Activated CD4-positive, alpha-beta memory T cell treated with anti-CD3 and anti-CD28 coated beads, Interleukin-2, amount 10 ng/mL, durations not matched to agents 7 days and 5 days (primary cell): ENCODE results near the gene ASCL1. TPM values are rescaled to one million over a fixed set of nuclear protein-coding genes. Genes with fewer than 3 reads are reported as not detected.

Experiments
- CTCF ChIA-PET: fragments of 350-600 bp; sonication (Branson Sonifier 250); formaldehyde crosslinking; loops from one replicate; lab custom pipeline; 2021; ENCODE audit warnings: antibody characterized with exemption, inconsistent platforms; lab: Charles Lee
- POLR2A ChIA-PET: fragments of 350-600 bp; sonication (Branson Sonifier 250); formaldehyde crosslinking; loops from one replicate; lab custom pipeline; 2021; ENCODE audit warnings: antibody characterized with exemption; lab: Charles Lee
- DNase-seq: peaks from one replicate; pipeline ENCODE4 v3.0.0-alpha.2; 2020
- H3K27ac Mint-ChIP-seq: one replicate; pipeline ENCODE4 v1.8.0; 2021; ENCODE audit warnings: mild to moderate bottlenecking, mixed read lengths
- H3K27me3 Mint-ChIP-seq: one replicate; pipeline ENCODE4 v1.8.0; 2021; ENCODE audit warnings: mixed read lengths
- H3K36me3 Mint-ChIP-seq: one replicate; pipeline ENCODE4 v1.8.0; 2021; ENCODE audit warnings: low read depth, mixed read lengths
- H3K4me1 Mint-ChIP-seq: one replicate; pipeline ENCODE4 v1.8.0; 2021; ENCODE audit warnings: mixed read lengths
- H3K4me3 Mint-ChIP-seq: one replicate; pipeline ENCODE4 v1.8.0; 2021; ENCODE audit warnings: mild to moderate bottlenecking, mixed read lengths
- H3K9me3 Mint-ChIP-seq: one replicate; pipeline ENCODE4 v1.8.0; 2021; ENCODE audit warnings: mixed read lengths
- total RNA-seq, 2 experiments: library from RNA; stranded (reverse); gene quantifications; one replicate each; pipeline ENCODE4 v1.2.3, GENCODE V29; 2021

Gene ASCL1
- total RNA-seq, 2 experiments from 2014 or later: not detected

- Mint-ChIP-seq H3K4me3 (peak overlapping the region; percentile 35), H3K4me1 (peaks cover 43% of the 10 kb centered on the region), H3K27ac (no peak overlapping the region), H3K27me3 (peaks cover 70% of the 10 kb centered on the region), H3K9me3 (peaks cover 3% of the 10 kb centered on the region), H3K36me3 (peaks cover 4% of the 10 kb centered on the region)
- POLR2A ChIA-PET: no interaction called here
- DNase-seq: no peak
- CTCF ChIA-PET: no interaction called here
Observed at GRCh38 chr12:102956738-102957327, 641 bp upstream of the ASCL1 start.

GRCh38 chr12:102958073-102958829 is 777 bp downstream of the ASCL1 start:
- CTCF ChIA-PET: no interaction called here
- Mint-ChIP-seq H3K9me3 (peaks cover 3% of the 10 kb centered on the region), H3K4me3 (peak overlapping the region; percentile 59), H3K36me3 (peaks cover 4% of the 10 kb centered on the region), H3K27me3 (peaks cover 77% of the 10 kb centered on the region), H3K27ac (no peak overlapping the region), H3K4me1 (peaks cover 38% of the 10 kb centered on the region)
- DNase-seq: no peak
- POLR2A ChIA-PET: no interaction called here

- POLR2A ChIA-PET: no interaction called here
- H3K27ac Mint-ChIP-seq: no peak overlapping the region
- peak overlapping the region; percentile 24 for H3K4me3 Mint-ChIP-seq
- peaks cover 4% of the 10 kb centered on the region for H3K36me3 Mint-ChIP-seq
- CTCF ChIA-PET: no interaction called here
- H3K9me3 Mint-ChIP-seq: peaks cover 3% of the 10 kb centered on the region
- H3K4me1 Mint-ChIP-seq: peaks cover 33% of the 10 kb centered on the region
- peaks cover 80% of the 10 kb centered on the region for H3K27me3 Mint-ChIP-seq
- DNase-seq: no peak
Observed at GRCh38 chr12:102958830-102959176, 1.3 kb downstream of the ASCL1 start.

GRCh38 chr12:102959391-102959790 is 1.9 kb downstream of the ASCL1 start:
- no peak overlapping the region for H3K27ac Mint-ChIP-seq
- H3K9me3 Mint-ChIP-seq: peaks cover 3% of the 10 kb centered on the region
- peaks cover 6% of the 10 kb centered on the region for H3K36me3 Mint-ChIP-seq
- H3K4me3 Mint-ChIP-seq: no peak overlapping the region
- H3K27me3 Mint-ChIP-seq: peaks cover 84% of the 10 kb centered on the region
- no peak for DNase-seq
- ChIA-PET CTCF (no interaction called here), POLR2A (no interaction called here)
- H3K4me1 Mint-ChIP-seq: peaks cover 28% of the 10 kb centered on the region

- H3K4me3 Mint-ChIP-seq: no peak overlapping the region
- H3K36me3 Mint-ChIP-seq: peaks cover 6% of the 10 kb centered on the region
- no peak for DNase-seq
- peaks cover 85% of the 10 kb centered on the region for H3K27me3 Mint-ChIP-seq
- peaks cover 25% of the 10 kb centered on the region for H3K4me1 Mint-ChIP-seq
- ChIA-PET CTCF (no interaction called here), POLR2A (no interaction called here)
- peaks cover under 1% of the 10 kb centered on the region for H3K9me3 Mint-ChIP-seq
- H3K27ac Mint-ChIP-seq: no peak overlapping the region
Observed at GRCh38 chr12:102960766-102961465, 3.4 kb downstream of the ASCL1 start.

GRCh38 chr12:102961466-102961855 is 4.0 kb downstream of the ASCL1 start:
- H3K9me3 Mint-ChIP-seq: no peaks in the 10 kb centered on the region
- ChIA-PET CTCF (no interaction called here), POLR2A (interaction anchor here (0.7 kb wide), 1 partner anchor 20 kb away, joined by 3 read pairs; no protein-coding TSS in a partner anchor)
- no peak overlapping the region for H3K4me3 Mint-ChIP-seq
- DNase-seq: no peak
- peaks cover 84% of the 10 kb centered on the region for H3K27me3 Mint-ChIP-seq
- H3K4me1 Mint-ChIP-seq: peaks cover 25% of the 10 kb centered on the region
- H3K36me3 Mint-ChIP-seq: peaks cover 6% of the 10 kb centered on the region
- no peak overlapping the region for H3K27ac Mint-ChIP-seq

GRCh38 chr12:102962532-102962931 is 5.1 kb downstream of the ASCL1 start:
- Mint-ChIP-seq H3K4me3 (no peak overlapping the region), H3K9me3 (no peaks in the 10 kb centered on the region), H3K36me3 (peaks cover 3% of the 10 kb centered on the region), H3K27me3 (peaks cover 86% of the 10 kb centered on the region), H3K4me1 (peaks cover 18% of the 10 kb centered on the region), H3K27ac (no peak overlapping the region)
- ChIA-PET POLR2A (no interaction called here), CTCF (no interaction called here)
- DNase-seq: no peak

GRCh38 chr12:102962986-102963385 is 5.5 kb downstream of the ASCL1 start:
- H3K27ac Mint-ChIP-seq: no peak overlapping the region
- H3K4me1 Mint-ChIP-seq: peaks cover 16% of the 10 kb centered on the region
- CTCF ChIA-PET: no interaction called here
- POLR2A ChIA-PET: no interaction called here
- H3K27me3 Mint-ChIP-seq: peaks cover 85% of the 10 kb centered on the region
- H3K9me3 Mint-ChIP-seq: no peaks in the 10 kb centered on the region
- no peak overlapping the region for H3K4me3 Mint-ChIP-seq
- H3K36me3 Mint-ChIP-seq: peaks cover 3% of the 10 kb centered on the region
- DNase-seq: no peak

- Mint-ChIP-seq H3K4me1 (peaks cover 15% of the 10 kb centered on the region), H3K27ac (no peak overlapping the region), H3K27me3 (peaks cover 80% of the 10 kb centered on the region), H3K36me3 (peaks cover 3% of the 10 kb centered on the region), H3K4me3 (no peak overlapping the region), H3K9me3 (no peaks in the 10 kb centered on the region)
- CTCF ChIA-PET: no interaction called here
- POLR2A ChIA-PET: no interaction called here
- no peak for DNase-seq
Observed at GRCh38 chr12:102963796-102964195, 6.3 kb downstream of the ASCL1 start.

- Mint-ChIP-seq H3K27me3 (peaks cover 74% of the 10 kb centered on the region), H3K27ac (no peak overlapping the region), H3K4me1 (peaks cover 10% of the 10 kb centered on the region), H3K9me3 (no peaks in the 10 kb centered on the region), H3K36me3 (peaks cover 3% of the 10 kb centered on the region), H3K4me3 (peak overlapping the region; percentile 53)
- POLR2A ChIA-PET: no interaction called here
- DNase-seq: no peak
- CTCF ChIA-PET: no interaction called here
Observed at GRCh38 chr12:102964872-102965271, 7.4 kb downstream of the ASCL1 start.

GRCh38 chr12:102965281-102966155 is 8.0 kb downstream of the ASCL1 start:
- Mint-ChIP-seq H3K4me3 (peak overlapping the region; percentile 53), H3K4me1 (peaks cover 10% of the 10 kb centered on the region), H3K36me3 (peaks cover 3% of the 10 kb centered on the region), H3K9me3 (no peaks in the 10 kb centered on the region), H3K27me3 (peaks cover 73% of the 10 kb centered on the region), H3K27ac (no peak overlapping the region)
- POLR2A ChIA-PET: no interaction called here
- CTCF ChIA-PET: interaction anchor here (0.7 kb wide), 1 partner anchor 578 kb away, joined by 3 read pairs; no protein-coding TSS in a partner anchor
- no peak for DNase-seq

- H3K9me3 Mint-ChIP-seq: no peaks in the 10 kb centered on the region
- H3K27ac Mint-ChIP-seq: no peak overlapping the region
- peaks cover 66% of the 10 kb centered on the region for H3K27me3 Mint-ChIP-seq
- ChIA-PET POLR2A (no interaction called here), CTCF (interaction anchor here (0.7 kb wide), 1 partner anchor 577 kb away, joined by 3 read pairs; no protein-coding TSS in a partner anchor)
- DNase-seq: no peak
- H3K4me1 Mint-ChIP-seq: peaks cover 10% of the 10 kb centered on the region
- H3K36me3 Mint-ChIP-seq: peaks cover 3% of the 10 kb centered on the region
- no peak overlapping the region for H3K4me3 Mint-ChIP-seq
Observed at GRCh38 chr12:102966200-102966863, 8.9 kb downstream of the ASCL1 start.
